SK-N-MC (cell line): ENCODE data around the gene HINT2.

ENCODE experiments used
- DNase-seq: peaks from one replicate; pipeline ENCODE4 v3.0.0-alpha.2; 2011; ENCODE audit warnings: low read depth, low spot score
- H3K27ac ChIP-seq: fragments of 200-600 bp; sonication (generic); 2 replicates; pipeline ENCODE4 v1.5.1; 2016; ENCODE audit warnings: mixed run types
- H3K36me3 ChIP-seq: fragments of 200-600 bp; sonication (generic); 2 replicates; pipeline ENCODE4 v1.6.1; 2017; ENCODE audit warnings: antibody characterized with exemption, low read length, mixed read lengths; ENCODE audit not compliant: insufficient read depth
- H3K4me3 ChIP-seq: fragments of 200-600 bp; sonication (generic); 2 replicates; pipeline ENCODE4 v1.5.1; 2016
- H3K9ac ChIP-seq: fragments of 200-600 bp; sonication (generic); 2 replicates; pipeline ENCODE4 v1.8.0; 2017; ENCODE audit warnings: mixed run types, mixed read lengths; ENCODE audit not compliant: insufficient read length
- H3K9me3 ChIP-seq: fragments of 200-600 bp; sonication (generic); 2 replicates; pipeline ENCODE4 v1.6.1; 2017; ENCODE audit warnings: low read depth, mild to moderate bottlenecking, antibody characterized with exemption, low read length, moderate library complexity, mixed read lengths
- EZH2 ChIP-seq: fragments of 200-600 bp; sonication (generic); IDR thresholded peaks from one replicate; pipeline ENCODE4 v1.6.1; 2017; ENCODE audit warnings: antibody characterized with exemption
- FOXP2 ChIP-seq: optimal IDR thresholded peaks from 2 replicates; pipeline ENCODE3; 2011; ENCODE audit warnings: mild to moderate bottlenecking, moderate library complexity; ENCODE audit not compliant: insufficient read depth; ENCODE audit errors: extremely low read length, control extremely low read depth
- POLR2AphosphoS5 ChIP-seq: IDR thresholded peaks from 2 replicates; pipeline ENCODE4 v1.6.1; 2012; ENCODE audit warnings: mild to moderate bottlenecking, low read depth, low read length, borderline replicate concordance

The HINT2 gene

DNA sequence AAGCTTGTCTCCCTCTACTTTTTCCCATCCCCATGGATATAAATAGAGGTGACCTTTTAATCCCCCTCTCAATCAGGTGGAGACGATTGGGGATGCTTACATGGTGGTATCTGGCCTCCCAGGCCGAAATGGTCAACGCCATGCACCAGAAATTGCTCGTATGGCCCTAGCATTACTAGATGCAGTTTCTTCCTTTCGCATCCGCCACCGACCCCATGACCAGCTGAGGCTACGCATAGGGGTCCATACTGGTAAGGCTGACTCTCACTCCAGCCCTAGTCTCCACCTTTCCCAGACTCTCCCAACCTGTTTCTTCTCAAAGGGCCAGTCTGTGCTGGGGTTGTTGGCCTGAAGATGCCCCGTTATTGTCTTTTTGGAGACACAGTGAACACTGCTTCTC, 6.4 kb downstream of the HINT2 start:
- TF ChIP-seq POLR2AphosphoS5 (no peak), EZH2 (no peak), FOXP2 (no peak)
- no peaks in the 10 kb centered on the region for H3K9me3 ChIP-seq
- H3K27ac ChIP-seq, result no peak overlapping the region
- no peak overlapping the region for H3K9ac ChIP-seq
- no peak overlapping the region for H3K4me3 ChIP-seq
- no peak for DNase-seq
- no peaks in the 10 kb centered on the region for H3K36me3 ChIP-seq

DNA sequence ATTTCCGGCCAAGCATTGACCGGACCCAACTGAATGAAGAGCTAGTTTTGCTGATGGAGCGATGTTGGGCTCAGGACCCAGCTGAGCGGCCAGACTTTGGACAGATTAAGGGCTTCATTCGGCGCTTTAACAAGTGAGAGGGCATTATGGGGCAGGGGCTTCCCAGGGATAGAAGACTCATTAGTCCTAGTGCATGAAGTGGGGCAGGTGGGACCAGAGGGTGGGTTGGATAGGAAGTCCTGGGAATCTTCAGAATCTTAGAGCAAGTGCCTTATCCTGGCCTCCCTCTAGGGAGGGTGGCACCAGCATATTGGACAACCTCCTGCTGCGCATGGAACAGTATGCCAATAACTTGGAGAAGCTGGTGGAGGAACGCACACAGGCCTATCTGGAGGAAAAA, 8.7 kb downstream of the HINT2 start:
- Histone ChIP-seq H3K9me3 (no peaks in the 10 kb centered on the region), H3K36me3 (no peaks in the 10 kb centered on the region), H3K27ac (no peak overlapping the region), H3K9ac (no peak overlapping the region), H3K4me3 (no peak overlapping the region)
- TF ChIP-seq POLR2AphosphoS5, result no peak
- no peak for DNase-seq

GRCh38 chr9:35801328-35802128, 13.3 kb downstream of the HINT2 start:
- H3K9me3 ChIP-seq, result no peaks in the 10 kb centered on the region
- TF ChIP-seq POLR2AphosphoS5 (no peak), EZH2 (no peak), FOXP2 (no peak)
- no peak for DNase-seq
- no peak overlapping the region for H3K27ac ChIP-seq
- no peaks in the 10 kb centered on the region for H3K36me3 ChIP-seq
- H3K9ac ChIP-seq, result no peak overlapping the region
- H3K4me3 ChIP-seq, result no peak overlapping the region

DNA sequence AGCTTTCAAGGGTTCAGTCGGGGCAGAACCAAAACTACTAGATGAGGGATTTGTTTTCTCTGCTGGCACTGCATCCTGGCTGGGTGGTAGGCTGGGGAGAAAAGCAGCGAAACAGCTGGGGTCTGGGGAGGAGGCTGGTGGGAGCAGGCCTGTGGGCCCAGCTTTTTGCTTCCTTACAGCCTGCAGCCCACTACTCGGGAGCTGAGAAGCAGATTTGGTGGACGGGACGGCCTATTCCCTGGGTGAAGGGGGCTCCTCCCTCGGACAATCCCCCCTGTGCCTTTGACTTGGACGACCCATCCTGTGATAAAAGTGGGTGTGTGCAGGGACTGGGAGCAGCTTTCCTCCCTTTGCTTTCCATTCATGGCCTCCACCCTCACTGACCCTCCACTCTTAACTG, 14.3 kb downstream of the HINT2 start:
- Histone ChIP-seq H3K9me3 (no peaks in the 10 kb centered on the region), H3K4me3 (no peak overlapping the region), H3K36me3 (no peaks in the 10 kb centered on the region), H3K9ac (no peak overlapping the region), H3K27ac (no peak overlapping the region)
- no peak for DNase-seq
- no peak for TF ChIP-seq EZH2
- TF ChIP-seq POLR2AphosphoS5, result no peak

- H3K9me3 ChIP-seq, result no peaks in the 10 kb centered on the region
- no peak overlapping the region for H3K9ac ChIP-seq
- no peak overlapping the region for H3K27ac ChIP-seq
- H3K4me3 ChIP-seq, result no peak overlapping the region
- H3K36me3 ChIP-seq, result no peaks in the 10 kb centered on the region
- no peak for TF ChIP-seq FOXP2
- TF ChIP-seq EZH2, result no peak
- TF ChIP-seq POLR2AphosphoS5, result no peak
- no peak for DNase-seq
These were observed 16.0 kb downstream of the HINT2 start for GRCh38 chr9:35798658-35799374.

- no peaks in the 10 kb centered on the region for H3K9me3 ChIP-seq
- no peak overlapping the region for H3K27ac ChIP-seq
- no peak for DNase-seq
- H3K36me3 ChIP-seq, result no peaks in the 10 kb centered on the region
- no peak overlapping the region for H3K4me3 ChIP-seq
- TF ChIP-seq FOXP2 (no peak), EZH2 (no peak), POLR2AphosphoS5 (no peak)
- no peak overlapping the region for H3K9ac ChIP-seq
These were observed 17.3 kb downstream of the HINT2 start for GRCh38 chr9:35797311-35798109.

- no peak overlapping the region for H3K4me3 ChIP-seq
- H3K9ac ChIP-seq, result no peak overlapping the region
- no peaks in the 10 kb centered on the region for H3K36me3 ChIP-seq
- DNase-seq, result no peak
- no peak overlapping the region for H3K27ac ChIP-seq
- H3K9me3 ChIP-seq, result no peaks in the 10 kb centered on the region
- no peak for TF ChIP-seq POLR2AphosphoS5
- no peak for TF ChIP-seq EZH2
- no peak for TF ChIP-seq FOXP2
These were observed 19.1 kb downstream of the HINT2 start for GRCh38 chr9:35795695-35796094.

DNA sequence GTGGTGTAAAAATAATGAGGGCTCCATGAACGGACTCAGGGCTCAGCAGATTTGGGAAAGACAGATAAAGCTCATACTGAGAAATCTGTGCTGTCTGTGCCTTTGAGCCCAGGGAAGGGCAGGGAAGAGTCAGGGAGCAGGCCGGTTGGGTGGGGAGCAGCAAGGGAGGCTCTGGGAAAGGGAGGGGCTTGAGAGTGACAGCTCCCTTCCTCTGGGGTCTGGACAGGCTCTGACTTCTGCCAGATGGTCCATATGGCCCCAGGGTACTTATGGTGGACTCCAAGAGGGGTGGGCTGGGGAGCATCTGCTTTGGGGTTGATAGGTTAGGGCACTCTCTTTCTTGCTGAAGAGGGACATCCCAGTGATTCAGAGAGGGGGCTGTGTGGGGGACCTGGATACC, 21.4 kb downstream of the HINT2 start:
- Histone ChIP-seq H3K4me3 (no peak overlapping the region), H3K36me3 (no peaks in the 10 kb centered on the region), H3K9ac (no peak overlapping the region), H3K9me3 (no peaks in the 10 kb centered on the region), H3K27ac (no peak overlapping the region)
- no peak for TF ChIP-seq POLR2AphosphoS5
- no peak for TF ChIP-seq FOXP2
- TF ChIP-seq EZH2, result no peak
- no peak for DNase-seq
